Gastrocnemius medialis (tissue), 4 donors: Measurements from ENCODE around the gene PROKR1.

Experiments used
- CTCF ChIP-seq, 5 experiments: fragments of 450-650 bp in 3 of 5; fragments of 200-600 bp in 2 of 5; sonication (generic) in 2 of 5; IDR thresholded peaks in 4 of 5; conservative IDR thresholded peaks in 1 of 5; 1 replicate in 4 of 5; 2 replicates in 1 of 5; pipeline ENCODE4 v1.5.1; 2016 to 2019; ENCODE audit warnings: antibody characterized with exemption in 5 of 5, mild to moderate bottlenecking in 3 of 5, moderate library complexity in 3 of 5
- POLR2A ChIP-seq, 2 donors: fragments of 450-650 bp; IDR thresholded peaks; one replicate each; pipeline ENCODE4 v1.6.1; 2017; ENCODE audit warnings: antibody characterized with exemption in 2 of 2, mild to moderate bottlenecking in 2 of 2, moderate library complexity in 2 of 2

- TF ChIP-seq CTCF (IDR thresholded peaks at IDR 0.05 in 4 of 5, conservative IDR thresholded peaks at IDR 0.05 in 1 of 5) (no peak), POLR2A (IDR thresholded peaks at IDR 0.05) (no peak)
These were observed 36.6 kb upstream of the PROKR1 start for GRCh38 chr2:68606759-68607158.
